Esophagus squamous epithelium (tissue), 5 donors: ENCODE measurements around the gene LY6G6D. TPM values are rescaled to one million over a fixed set of nuclear protein-coding genes. Genes with fewer than 3 reads are reported as not detected.
A peak's percentile ranks its signal among the peaks of the same experiment; 100 is the strongest.

ENCODE experiments used
- DNase-seq: peaks from one replicate; lab custom pipeline; 2025; lab: John Stamatoyannopoulos, UW
- H3K27ac ChIP-seq, 4 donors: fragments of 200-600 bp; sonication (generic); one replicate each; pipeline ENCODE4 v1.5.1; 2016 to 2019; ENCODE audit warnings: mild to moderate bottlenecking in 1 of 4
- H3K27me3 ChIP-seq, 4 donors: fragments of 200-600 bp; sonication (generic); 1 replicate in 3 of 4; 2 replicates in 1 of 4; pipeline versions ENCODE4 v1.5.1 to v1.6.0; 2017 to 2021; ENCODE audit warnings: antibody characterized with exemption in 1 of 4
- H3K36me3 ChIP-seq, 3 donors: fragments of 200-600 bp; sonication (generic); one replicate each; pipeline ENCODE4 v1.5.1; 2016 to 2019
- H3K4me1 ChIP-seq, 3 donors: fragments of 200-600 bp; sonication (generic); one replicate each; pipeline ENCODE4 v1.5.1; 2017 to 2019
- H3K4me3 ChIP-seq, 4 donors: fragments of 200-600 bp; sonication (generic); 1 replicate in 3 of 4; 2 replicates in 1 of 4; pipeline ENCODE4 v1.5.1; 2016 to 2019; ENCODE audit warnings: mild to moderate bottlenecking in 2 of 4, moderate library complexity in 1 of 4
- H3K9me3 ChIP-seq, 3 donors: fragments of 200-600 bp; sonication (generic); one replicate each; pipeline ENCODE4 v1.5.1; 2016 to 2019
- POLR2A ChIP-seq, 4 donors: fragments of 450-650 bp; IDR thresholded peaks; one replicate each; pipeline ENCODE4 v1.6.1; 2017; ENCODE audit warnings: antibody characterized with exemption in 4 of 4, mild to moderate bottlenecking in 4 of 4, moderate library complexity in 3 of 4
- WGBS, 2 donors: methylation state at CpG; one replicate each; pipeline ENCODE4 v1.1.5; 2018; 5-methylcytosine and 5-hydroxymethylcytosine counted together
- intact Hi-C: fragments of 100-400 bp; cut with DNase I; formaldehyde crosslinking; loops from one replicate; pipeline ENCODE4 v1.15.0; 2022
- total RNA-seq, 4 donors: library from RNA; depleted of rRNA; stranded (reverse); fragments of >200 nt; gene quantifications; one replicate each; pipeline ENCODE4 v1.1.0, GENCODE V29; 2016
- TF ChIP-seq, protein P1 (sequence below), 6 experiments: fragments of 450-650 bp in 4 of 6; fragments of 200-600 bp in 2 of 6; sonication (generic) in 2 of 6; IDR thresholded peaks; one replicate each; pipeline ENCODE4 v1.5.1; 2016 to 2019; ENCODE audit warnings: antibody characterized with exemption in 6 of 6, mild to moderate bottlenecking in 4 of 6, moderate library complexity in 4 of 6
- donor health status: DM: yes; HTN: yes; CAD: no.

The LY6G6D gene
- total RNA-seq, 4 donors from 2014 or later, result not detected

DNA sequence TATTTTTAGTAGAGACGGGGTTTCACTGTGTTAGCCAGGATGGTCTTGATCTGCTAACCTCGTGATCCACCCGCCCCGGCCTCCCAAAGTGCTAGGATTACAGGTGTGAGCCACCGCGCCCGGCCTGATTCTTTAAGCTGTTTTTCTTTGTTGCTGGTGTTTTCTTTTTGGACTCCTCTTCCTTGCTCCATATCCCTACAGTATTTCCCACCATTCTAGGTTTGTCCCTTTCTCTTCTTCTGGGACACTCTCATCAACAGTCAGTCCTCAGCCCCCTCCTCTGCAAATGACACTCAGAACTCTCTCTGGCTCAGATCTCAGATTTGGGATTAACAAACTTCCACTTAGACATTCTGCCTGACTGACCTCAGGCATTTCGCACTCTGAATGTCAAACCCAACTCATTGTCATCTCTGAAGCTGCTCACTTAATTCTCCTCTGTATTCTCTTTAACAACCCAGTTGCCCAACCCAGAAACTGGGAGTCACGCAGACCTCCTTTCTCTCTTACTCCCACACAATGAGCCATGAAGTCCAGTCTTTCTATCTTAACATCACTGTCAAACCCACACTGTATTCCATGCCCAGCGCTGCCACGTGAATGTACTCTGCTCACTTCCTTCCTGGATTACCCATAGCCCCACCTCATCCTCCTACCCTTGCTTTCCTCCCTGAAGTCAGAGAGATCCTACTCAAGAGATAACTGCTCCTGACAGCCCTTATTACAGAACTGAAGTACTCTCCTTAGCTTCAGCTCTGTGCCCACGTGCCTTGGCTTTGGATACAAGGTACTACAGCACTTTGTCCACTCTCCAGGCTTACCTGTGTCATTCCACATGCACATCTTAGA is 10.6 kb downstream of the LY6G6D start:
- WGBS, 2 donors, result 77 to 84% methylated on average over 12 of the region's 12 CpGs
- peak overlapping the region in 3 of 4 donors; percentile 28 to 97 (median 42) for H3K27ac ChIP-seq

DNA sequence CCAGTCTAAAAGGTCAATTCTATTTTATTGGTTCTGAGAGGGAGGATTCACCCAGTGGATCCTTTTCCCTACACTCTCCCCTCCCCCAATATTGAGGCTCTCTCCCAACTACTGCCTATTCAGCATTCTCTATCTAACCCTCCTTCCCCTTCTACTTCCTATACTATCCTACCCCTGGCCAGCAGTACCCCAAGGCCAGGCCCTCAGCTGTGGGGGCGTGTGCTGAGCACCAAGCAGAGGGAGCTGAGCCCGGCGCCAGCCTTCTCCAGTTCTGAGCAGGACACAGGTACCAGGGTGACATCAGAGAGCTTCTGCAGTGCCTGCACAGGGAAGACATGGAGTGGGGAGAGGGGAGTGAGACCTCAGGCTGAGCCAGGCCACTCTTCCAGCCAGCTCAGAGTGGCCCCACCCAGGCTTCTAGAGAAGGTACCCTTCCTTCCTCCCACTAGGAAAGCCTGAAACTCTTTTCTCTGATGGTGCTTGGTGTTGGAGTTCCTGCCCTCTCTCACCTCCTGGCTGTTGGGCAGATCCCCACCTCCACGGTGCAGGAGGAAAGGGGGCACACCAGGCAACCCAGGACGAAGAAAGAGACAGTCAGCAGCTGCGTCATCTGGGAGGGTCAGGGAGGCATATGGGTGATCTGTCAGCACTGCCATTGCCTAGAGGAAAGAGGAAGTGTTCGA is 12.0 kb downstream of the LY6G6D start:
- TF ChIP-seq, protein P1, sequence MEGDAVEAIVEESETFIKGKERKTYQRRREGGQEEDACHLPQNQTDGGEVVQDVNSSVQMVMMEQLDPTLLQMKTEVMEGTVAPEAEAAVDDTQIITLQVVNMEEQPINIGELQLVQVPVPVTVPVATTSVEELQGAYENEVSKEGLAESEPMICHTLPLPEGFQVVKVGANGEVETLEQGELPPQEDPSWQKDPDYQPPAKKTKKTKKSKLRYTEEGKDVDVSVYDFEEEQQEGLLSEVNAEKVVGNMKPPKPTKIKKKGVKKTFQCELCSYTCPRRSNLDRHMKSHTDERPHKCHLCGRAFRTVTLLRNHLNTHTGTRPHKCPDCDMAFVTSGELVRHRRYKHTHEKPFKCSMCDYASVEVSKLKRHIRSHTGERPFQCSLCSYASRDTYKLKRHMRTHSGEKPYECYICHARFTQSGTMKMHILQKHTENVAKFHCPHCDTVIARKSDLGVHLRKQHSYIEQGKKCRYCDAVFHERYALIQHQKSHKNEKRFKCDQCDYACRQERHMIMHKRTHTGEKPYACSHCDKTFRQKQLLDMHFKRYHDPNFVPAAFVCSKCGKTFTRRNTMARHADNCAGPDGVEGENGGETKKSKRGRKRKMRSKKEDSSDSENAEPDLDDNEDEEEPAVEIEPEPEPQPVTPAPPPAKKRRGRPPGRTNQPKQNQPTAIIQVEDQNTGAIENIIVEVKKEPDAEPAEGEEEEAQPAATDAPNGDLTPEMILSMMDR (IDR thresholded peaks at IDR 0.05), result no peak
- no peak for TF ChIP-seq POLR2A (IDR thresholded peaks at IDR 0.05)
- Histone ChIP-seq H3K27me3 (no peaks in the 10 kb centered on the region), H3K4me1 (peaks cover 21 to 74% (median 28%) of the 10 kb centered on the region in 3 donors), H3K9me3 (no peaks in the 10 kb centered on the region), H3K27ac (peak overlapping the region; percentile 31 to 98 (median 96)), H3K36me3 (peaks cover 7 to 44% (median 12%) of the 10 kb centered on the region in 3 donors), H3K4me3 (peak overlapping the region in 1 of 4 donors; percentile 23)
- 20 to 60% methylated on average over 1 to 3 of the region's 7 CpGs for WGBS, 2 donors
- intact Hi-C loops, result no loop called here
- no peak for DNase-seq

More for the DNA sequence above, 10.6 kb downstream of the LY6G6D start:
- H3K27me3 ChIP-seq, result no peaks in the 10 kb centered on the region
- no peak for TF ChIP-seq POLR2A (IDR thresholded peaks at IDR 0.05)
- TF ChIP-seq, protein P1 (IDR thresholded peaks at IDR 0.05), result no peak
- no peak for DNase-seq
- intact Hi-C loops, result no loop called here
- H3K4me1 ChIP-seq, result peaks cover 21 to 73% (median 27%) of the 10 kb centered on the region in 3 donors
- no peak overlapping the region for H3K4me3 ChIP-seq
- H3K9me3 ChIP-seq, result no peaks in the 10 kb centered on the region
- H3K36me3 ChIP-seq, result peaks cover 0 to 29% (median 0%) of the 10 kb centered on the region in 3 donors

DNA sequence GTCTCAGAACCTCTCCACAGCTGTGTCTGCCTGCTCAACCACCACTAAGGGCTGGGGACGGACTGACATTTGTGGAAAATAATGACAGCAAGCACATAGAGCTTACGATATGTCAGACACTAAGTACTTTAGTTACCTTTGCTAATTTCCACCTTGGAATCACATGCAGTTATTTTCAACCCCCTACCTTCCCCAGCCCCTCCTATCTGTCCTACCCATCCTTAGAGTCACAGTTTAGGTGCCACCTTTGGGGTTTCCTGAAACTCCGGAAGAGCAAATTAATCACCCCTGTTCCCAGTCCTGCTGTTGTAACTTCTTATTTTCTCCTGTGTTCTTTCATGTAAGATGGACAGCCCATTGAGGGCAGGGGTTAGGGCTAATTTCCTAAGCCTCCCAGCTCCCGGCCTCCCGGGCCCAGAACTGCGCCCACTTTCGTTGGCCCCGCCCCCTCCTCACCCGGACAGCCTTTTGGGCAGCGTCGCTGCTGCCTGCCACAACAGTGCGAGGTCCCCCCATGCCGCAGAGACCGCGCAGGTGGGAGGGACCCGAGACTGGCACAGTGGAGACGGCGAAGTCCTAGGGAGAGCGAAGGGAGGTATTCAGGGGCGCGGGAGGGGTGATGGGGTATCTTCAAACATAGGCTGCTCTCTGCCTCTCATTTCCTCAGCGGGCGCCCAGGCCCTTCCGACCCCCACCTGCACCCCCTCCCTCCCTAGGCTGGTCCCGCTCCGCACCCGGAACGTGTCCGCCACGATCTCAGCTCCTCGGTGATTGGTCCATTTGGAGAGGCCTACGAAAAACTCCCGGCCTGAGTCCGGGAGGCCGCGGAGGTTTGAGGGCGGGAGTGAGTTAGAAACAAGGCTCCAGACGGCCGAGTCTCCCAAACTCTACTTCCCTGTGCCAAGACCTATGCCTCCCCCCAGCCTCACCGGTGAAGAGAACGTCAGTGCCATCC is 12.8 kb downstream of the LY6G6D start:
- Histone ChIP-seq H3K27me3 (no peaks in the 10 kb centered on the region), H3K9me3 (no peaks in the 10 kb centered on the region), H3K4me1 (peaks cover 21 to 80% (median 28%) of the 10 kb centered on the region in 3 donors), H3K27ac (peak overlapping the region; percentile 31 to 98 (median 96)), H3K4me3 (peak overlapping the region in 3 of 4 donors; percentile 73 to 91 (median 85)), H3K36me3 (peaks cover 15 to 52% (median 19%) of the 10 kb centered on the region in 3 donors)
- DNase-seq, result no peak
- intact Hi-C loops, result no loop called here
- TF ChIP-seq, protein P1 (IDR thresholded peaks at IDR 0.05), result no peak
- TF ChIP-seq POLR2A (IDR thresholded peaks at IDR 0.05), result no peak
- WGBS, 2 donors, result 68 to 74% methylated on average over 18 to 19 of the region's 41 CpGs

DNA sequence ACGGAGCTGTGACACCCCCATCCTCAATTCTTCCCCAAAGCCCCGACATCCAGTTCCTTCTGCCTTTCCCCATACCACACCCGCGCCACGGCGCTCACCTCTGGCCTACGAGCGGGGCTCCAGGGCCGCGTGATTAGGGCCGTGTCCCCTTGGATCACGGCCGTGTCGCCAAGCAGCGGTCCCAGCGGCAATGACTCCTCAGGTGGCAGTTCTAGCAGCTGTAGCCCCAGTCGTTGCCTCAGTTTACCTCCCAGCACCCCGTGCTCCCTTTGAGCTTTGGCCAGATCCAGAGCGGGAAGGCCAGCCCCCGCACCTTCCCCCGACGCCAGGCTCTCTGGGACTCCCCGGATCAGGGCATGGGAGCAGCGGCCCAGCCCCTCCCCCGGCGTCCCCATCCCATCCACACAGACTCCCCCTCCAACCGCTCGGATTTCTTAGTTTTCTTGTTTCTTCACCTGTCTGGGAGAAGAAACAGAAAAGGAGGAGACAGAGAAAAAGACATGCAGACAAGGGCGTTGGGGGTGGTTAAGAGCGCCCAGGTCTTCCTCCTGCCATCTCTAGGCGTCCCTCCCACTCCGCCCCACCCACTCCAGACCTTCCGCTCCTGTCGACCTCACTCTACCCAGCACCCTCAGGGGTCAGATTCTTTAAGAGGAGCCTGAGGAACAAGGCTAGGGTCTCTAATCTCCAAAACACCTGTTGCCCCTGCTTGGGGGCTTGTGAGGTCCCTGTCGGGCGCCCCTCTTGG is 13.8 kb downstream of the LY6G6D start, which contains the start of gene DDAH2:
Gene DDAH2, minus strand, starts transcription at position 533 of the 748 bp plus-strand sequence. Its CDS starts 138 bp downstream, at position 395.
- H3K36me3 ChIP-seq, result peaks cover 24 to 61% (median 28%) of the 10 kb centered on the region in 3 donors
- H3K4me1 ChIP-seq, result peaks cover 26 to 90% (median 33%) of the 10 kb centered on the region in 3 donors
- DNase-seq, result no peak

More for the DNA sequence above, 13.8 kb downstream of the LY6G6D start, which contains the start of gene DDAH2:
- Histone ChIP-seq H3K4me3 (peak within 1 kb of the TSS; percentile 68 to 91 (median 79)), H3K27me3 (no peaks in the 10 kb centered on the region), H3K27ac (peak within 1 kb of the TSS; percentile 90 to 98 (median 96)), H3K9me3 (no peaks in the 10 kb centered on the region)
- no peak for TF ChIP-seq POLR2A (IDR thresholded peaks at IDR 0.05)
- TF ChIP-seq, protein P1 (IDR thresholded peaks at IDR 0.05), result peak in 4 of 6 experiments; percentile 53 to 78 (median 63)
- intact Hi-C loops, result no loop called here
- 17 to 49% methylated on average over 21 to 25 of the region's 36 CpGs for WGBS, 2 donors
